HG03095 (cell line): ENCODE data around the gene KCNQ1OT1.

ENCODE experiments used
- ATAC-seq: cut with Tn5 transposase; IDR thresholded peaks from one replicate; pipeline ENCODE4 v1.9.1; 2021; ENCODE audit warnings: moderate library complexity; ENCODE audit not compliant: unreplicated experiment

KCNQ1OT1 gene

DNA sequence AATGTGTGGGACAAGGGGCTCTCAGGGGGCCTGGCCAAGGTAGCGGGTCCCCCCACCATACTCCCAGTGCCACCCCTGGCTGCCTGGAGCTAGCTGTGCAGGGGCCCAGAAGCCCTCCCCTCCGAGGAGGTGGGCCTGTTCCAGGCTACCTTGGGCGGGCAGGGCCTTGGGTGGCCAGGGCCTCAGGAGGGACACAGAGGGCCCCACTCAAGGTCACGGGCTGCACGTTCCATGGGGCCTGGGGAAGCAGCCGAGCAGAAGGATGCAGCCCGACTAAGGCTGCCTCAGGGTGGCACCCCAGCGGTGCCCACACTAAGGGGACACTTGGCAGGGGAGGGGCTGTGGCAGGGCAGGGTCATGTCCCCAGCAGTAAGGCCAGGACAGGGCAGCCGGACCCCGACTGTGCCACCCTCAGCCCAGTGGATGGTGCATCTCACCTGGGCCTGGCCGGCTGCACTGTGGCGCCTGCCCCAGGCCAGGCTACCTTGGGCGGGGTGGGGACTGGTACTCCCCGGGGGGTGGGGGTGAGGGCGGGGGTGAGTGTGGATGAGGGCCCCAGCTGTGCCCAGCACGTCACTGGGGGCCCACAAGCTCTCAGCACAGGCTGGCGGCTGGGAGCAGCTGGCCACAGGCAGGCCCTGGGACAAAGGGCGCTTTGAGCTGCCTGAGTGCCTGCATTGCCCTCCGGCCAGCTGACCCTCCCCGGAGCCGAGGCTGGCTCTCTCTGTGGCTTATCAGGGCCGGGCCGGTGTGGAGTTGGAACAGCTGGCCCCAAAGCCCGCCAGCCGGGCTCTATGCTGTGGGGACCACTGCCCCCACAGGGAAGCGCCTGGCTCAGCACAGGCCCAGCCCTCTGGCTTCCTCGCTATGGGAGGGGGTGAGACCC is 137.9 kb downstream of the KCNQ1OT1 start:
- no peak for ATAC-seq

GRCh38 chr11:2559527-2560311 is 140.1 kb downstream of the KCNQ1OT1 start:
- no peak for ATAC-seq

DNA sequence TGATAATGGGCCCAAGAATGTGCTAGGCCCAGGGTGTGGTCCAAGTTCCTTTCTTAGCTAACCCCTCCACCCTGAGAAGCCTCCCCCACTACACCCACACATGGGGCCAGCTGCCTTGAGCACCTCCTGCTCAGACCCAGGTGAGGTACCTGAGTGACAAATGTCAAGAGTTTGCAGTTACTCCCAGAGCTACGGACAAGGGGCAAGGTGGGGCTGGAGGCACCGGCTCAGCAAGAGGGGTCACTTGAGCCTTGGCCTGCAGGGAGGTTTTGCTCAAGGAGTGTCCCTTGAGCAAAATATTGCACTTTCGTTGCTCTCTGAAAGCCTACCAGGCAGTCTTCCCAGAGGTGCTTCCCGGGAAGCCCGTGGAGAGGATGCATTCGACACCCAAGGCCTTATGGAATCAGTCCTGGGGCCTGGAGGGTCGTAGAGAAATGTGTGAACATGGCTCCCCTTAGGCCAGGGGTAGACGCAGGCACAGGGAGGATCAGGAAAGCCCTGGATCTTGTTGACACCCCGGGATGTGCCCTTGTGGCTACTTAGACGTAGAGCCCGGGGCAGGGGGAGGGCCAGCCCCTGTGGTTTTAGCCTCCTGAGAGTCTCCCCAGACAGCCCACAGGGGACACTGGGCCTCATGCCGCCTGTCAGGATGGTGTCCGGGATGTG is 140.8 kb downstream of the KCNQ1OT1 start:
- no peak for ATAC-seq

GRCh38 chr11:2558397-2558796 is 141.4 kb downstream of the KCNQ1OT1 start:
- no peak for ATAC-seq
